SK-MEL-5 (cell line): ENCODE results near the gene SBK3. TPM values are rescaled to one million over a fixed set of nuclear protein-coding genes. Genes with fewer than 3 reads are reported as not detected.
"Not testable (repeated sequence)": the region's sequence is repeated elsewhere in the genome, so short reads cannot be mapped to it uniquely, and the experiment has no call there.

Experiments used
- DNase-seq: peaks from one replicate; pipeline ENCODE4 v3.0.0-alpha.2; 2016; ENCODE audit warnings: low read depth, low spot score
- in situ Hi-C: cut with HindIII; loops from 2 replicates; pipeline ENCODE4 v1.10.0; 2016; ENCODE audit warnings: low sequenced_read_pairs, high pct_unique_total_duplicates, low pct_unique_long_range_greater_than_20kb
- total RNA-seq: library from RNA; depleted of rRNA; stranded (reverse); fragments of >200 nt; shearing (Covaris generic); gene quantifications from 2 replicates; pipeline ENCODE4 v1.2.3, GENCODE V29; 2014

SBK3 gene
- total RNA-seq, 1 experiment from 2014 or later, result not detected

GRCh38 chr19:55534280-55534679 lies 11.1 kb downstream of the SBK3 start:
- DNase-seq, result not testable (repeated sequence)

GRCh38 chr19:55530996-55531395 lies 14.3 kb downstream of the SBK3 start:
- in situ Hi-C loops, result no loop called here
- no peak for DNase-seq

More at GRCh38 chr19:55534280-55534679, 11.1 kb downstream of the SBK3 start:
- in situ Hi-C loops, result not testable (repeated sequence)

GRCh38 chr19:55529636-55530234 lies 15.6 kb downstream of the SBK3 start:
- in situ Hi-C loops, result no loop called here
- DNase-seq, result no peak

GRCh38 chr19:55528030-55528803 lies 17.1 kb downstream of the SBK3 start:
- no peak for DNase-seq

GRCh38 chr19:55527197-55528029 lies 17.9 kb downstream of the SBK3 start:
- in situ Hi-C loops, result no loop called here
- DNase-seq, result no peak

More at GRCh38 chr19:55528030-55528803, 17.1 kb downstream of the SBK3 start:
- in situ Hi-C loops, result no loop called here

- in situ Hi-C loops, result no loop called here
- DNase-seq, result peak; percentile 23
Observed at GRCh38 chr19:55526216-55527196, 18.8 kb downstream of the SBK3 start.

- in situ Hi-C loops, result no loop called here
- DNase-seq, result no peak
Observed at GRCh38 chr19:55525289-55526101, 19.8 kb downstream of the SBK3 start.

- in situ Hi-C loops, result no loop called here
- no peak for DNase-seq
Observed at GRCh38 chr19:55520691-55521292, 24.6 kb downstream of the SBK3 start.

GRCh38 chr19:55519451-55520311 lies 25.7 kb downstream of the SBK3 start:
- in situ Hi-C loops, result no loop called here
- no peak for DNase-seq

- in situ Hi-C loops, result no loop called here
- peak; percentile 89 for DNase-seq
Observed at GRCh38 chr19:55516878-55517620, 28.3 kb downstream of the SBK3 start.

- in situ Hi-C loops, result no loop called here
Observed at GRCh38 chr19:55508120-55508519, 37.2 kb downstream of the SBK3 start.

GRCh38 chr19:55504981-55505380 lies 40.4 kb downstream of the SBK3 start:
- in situ Hi-C loops, result no loop called here
- no peak for DNase-seq

More at GRCh38 chr19:55508120-55508519, 37.2 kb downstream of the SBK3 start:
- DNase-seq, result no peak

- DNase-seq, result no peak
- in situ Hi-C loops, result no loop called here
Observed at GRCh38 chr19:55504252-55504603, 41.1 kb downstream of the SBK3 start.

- in situ Hi-C loops, result no loop called here
- peak; percentile 91 for DNase-seq
Observed at GRCh38 chr19:55503502-55504251, 41.7 kb downstream of the SBK3 start.
